Stimulated activated effector memory CD8-positive, alpha-beta T cell treated with anti-CD3 and anti-CD28 coated beads, Interleukin-12 subunit alpha, Interleukin-12 subunit beta, amount 100 ng/mL, for 72 hours (primary cell): ENCODE results near the gene PICALM.

ENCODE experiments used
- ATAC-seq: fragments of 150-1000 bp; cut with Tn5 transposase; 2 replicates; pipeline ENCODE4 v1.10.0; 2021
- DNase-seq, 2 donors: peaks; one replicate each; pipeline ENCODE4 v3.0.0; 2021 to 2022; ENCODE audit warnings: low spot score in 2 of 2
- H3K27ac Mint-ChIP-seq: one replicate; pipeline ENCODE4 v1.8.0; 2022; ENCODE audit warnings: mild to moderate bottlenecking, mixed read lengths
- H3K36me3 Mint-ChIP-seq: one replicate; pipeline ENCODE4 v1.8.0; 2022; ENCODE audit warnings: mild to moderate bottlenecking, mixed read lengths
- H3K4me1 Mint-ChIP-seq: one replicate; pipeline ENCODE4 v1.8.0; 2022; ENCODE audit warnings: mixed read lengths
- H3K4me3 Mint-ChIP-seq: one replicate; pipeline ENCODE4 v1.8.0; 2022; ENCODE audit warnings: mild to moderate bottlenecking, mixed read lengths
- H3K9me3 Mint-ChIP-seq: one replicate; pipeline ENCODE4 v1.8.0; 2022; ENCODE audit warnings: mixed read lengths

Gene PICALM

DNA sequence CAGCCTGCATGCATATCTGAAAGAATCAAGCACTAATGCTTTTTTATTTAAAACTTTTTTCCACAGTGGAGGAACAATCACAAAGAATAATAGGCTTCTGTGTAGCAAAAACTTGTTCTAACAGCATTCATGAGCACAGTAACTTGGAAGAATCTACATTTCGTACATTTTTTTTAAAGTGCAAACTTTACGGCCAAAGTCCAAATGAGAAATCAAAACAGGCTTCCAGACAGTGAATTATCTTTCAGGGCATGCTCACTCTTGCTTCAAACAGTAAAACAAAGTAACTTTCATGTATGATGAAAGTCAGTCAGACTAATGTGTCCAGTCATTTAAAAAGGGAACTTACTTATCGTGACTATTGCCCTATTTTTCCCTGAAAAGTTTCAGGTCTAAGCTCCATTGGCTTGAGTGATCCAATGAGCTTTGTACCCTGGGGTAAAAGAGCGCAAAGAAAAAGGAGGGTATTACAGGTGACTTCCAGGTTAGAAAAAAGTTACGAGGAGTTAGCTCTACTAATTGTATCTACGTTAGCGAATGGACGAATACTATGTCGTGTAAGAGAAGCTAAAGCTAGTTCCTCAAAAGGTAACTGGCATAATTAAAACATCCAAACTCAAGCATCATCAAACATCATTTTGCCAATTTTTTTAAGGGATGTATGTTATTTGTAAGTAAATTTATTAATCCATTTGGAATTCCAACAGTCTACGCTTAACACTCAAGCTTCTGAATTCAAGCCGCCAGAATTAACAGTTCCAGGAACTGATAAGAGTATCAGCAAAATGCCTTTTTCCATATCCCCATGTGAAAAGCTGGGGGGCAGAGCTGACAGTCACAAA, 1.7 kb downstream of the PICALM start:
- Mint-ChIP-seq H3K4me1 (peaks cover 18% of the 10 kb centered on the region), H3K36me3 (peaks cover 52% of the 10 kb centered on the region), H3K9me3 (no peaks in the 10 kb centered on the region), H3K27ac (peak overlapping the region; percentile 97), H3K4me3 (peak overlapping the region; percentile 99)
- no peak for ATAC-seq
- DNase-seq: no peak

DNA sequence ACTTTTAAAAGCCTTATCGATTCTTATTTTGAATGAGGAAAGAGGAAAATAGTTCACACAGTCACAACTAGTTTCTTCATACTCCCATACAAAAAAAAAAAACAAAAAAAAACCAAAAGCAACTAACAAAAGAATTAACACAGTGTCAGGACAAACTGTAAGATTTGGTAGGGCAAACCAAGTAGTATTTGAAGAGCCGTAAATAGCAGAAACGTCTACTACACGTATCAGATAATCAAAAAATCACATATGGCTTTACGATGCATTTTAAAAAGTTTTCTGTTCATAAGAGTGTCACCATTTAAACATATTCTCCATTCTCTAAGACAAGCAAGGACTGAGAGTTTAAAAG, 2.3 kb downstream of the PICALM start:
- ATAC-seq (no peak), DNase-seq (no peak)
- Mint-ChIP-seq H3K9me3 (no peaks in the 10 kb centered on the region), H3K36me3 (peaks cover 54% of the 10 kb centered on the region), H3K27ac (peak overlapping the region; percentile 97), H3K4me3 (peak overlapping the region; percentile 99), H3K4me1 (peaks cover 24% of the 10 kb centered on the region)

DNA sequence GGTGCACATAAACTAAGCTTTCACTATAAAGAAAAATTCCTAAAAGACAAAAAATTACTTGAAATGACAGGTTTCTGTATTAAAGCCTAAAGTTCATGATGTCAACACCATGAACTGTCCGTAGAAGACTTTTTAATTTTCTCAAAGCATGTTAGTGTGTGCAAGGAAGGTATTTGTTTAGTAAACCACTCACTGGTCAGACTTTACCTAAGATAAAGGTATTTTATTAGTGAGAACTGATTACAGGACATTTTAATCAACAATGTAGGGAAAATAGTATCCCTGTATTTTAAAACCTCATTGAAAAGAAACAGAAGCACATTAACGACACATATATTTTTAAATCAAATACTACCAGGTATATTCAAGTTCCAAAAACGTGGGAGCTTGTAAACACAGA, 2.9 kb downstream of the PICALM start:
- no peak for ATAC-seq
- no peak for DNase-seq
- Mint-ChIP-seq H3K9me3 (no peaks in the 10 kb centered on the region), H3K4me1 (peaks cover 30% of the 10 kb centered on the region), H3K27ac (peak overlapping the region; percentile 97), H3K4me3 (peak overlapping the region; percentile 99), H3K36me3 (peaks cover 60% of the 10 kb centered on the region)

DNA sequence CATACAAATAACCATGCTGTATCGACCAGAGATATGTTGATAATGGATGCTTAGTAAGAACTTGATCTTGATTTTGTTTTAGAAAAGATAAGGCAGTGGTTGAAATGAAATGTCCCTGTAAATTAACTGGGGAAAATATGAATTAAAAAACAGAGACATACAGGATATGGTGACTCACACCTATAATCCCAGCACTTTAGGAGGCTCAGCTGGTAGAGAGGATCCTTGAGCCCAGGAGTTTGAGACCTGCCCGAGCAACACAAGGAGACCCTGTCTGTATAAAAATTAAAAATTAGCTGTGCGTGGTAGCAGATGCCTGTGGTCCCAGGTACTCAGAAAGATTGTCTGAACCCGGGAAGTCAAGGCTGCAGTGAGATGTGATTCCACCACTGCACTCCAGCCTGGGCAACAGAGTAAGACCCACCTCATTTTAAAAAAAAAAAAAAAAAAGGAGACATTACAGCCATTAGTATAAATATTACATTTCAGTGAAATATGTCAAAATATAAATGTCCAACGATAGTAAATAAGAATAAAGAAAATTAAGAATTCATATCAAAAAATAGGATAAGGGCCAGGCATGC, 4.6 kb downstream of the PICALM start:
- H3K27ac Mint-ChIP-seq: peak overlapping the region; percentile 97
- peak in 1 of 2 donors; percentile 52 for DNase-seq

DNA sequence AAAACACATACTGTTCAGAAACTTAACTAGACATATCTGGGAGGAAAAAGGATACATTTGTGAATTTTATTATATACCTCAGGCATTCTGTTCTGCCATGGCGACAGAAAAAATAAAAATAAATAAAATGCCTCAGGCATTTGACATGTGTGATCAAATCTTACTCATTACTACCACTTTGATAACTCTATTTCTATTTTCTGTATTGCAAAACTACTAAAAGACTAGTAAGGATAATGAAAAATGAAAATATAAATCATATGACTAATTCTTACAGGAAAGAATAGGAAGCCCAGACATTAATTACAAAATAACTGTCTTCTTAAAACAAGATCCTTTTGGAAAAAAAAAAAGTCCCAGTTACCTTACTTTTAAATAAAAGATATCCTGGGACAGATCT, 5.3 kb downstream of the PICALM start:
- H3K4me1 Mint-ChIP-seq: peaks cover 46% of the 10 kb centered on the region
- DNase-seq: no peak
- no peaks in the 10 kb centered on the region for H3K9me3 Mint-ChIP-seq
- H3K36me3 Mint-ChIP-seq: peaks cover 71% of the 10 kb centered on the region
- peak overlapping the region; percentile 97 for H3K27ac Mint-ChIP-seq
- H3K4me3 Mint-ChIP-seq: peak overlapping the region; percentile 99
- ATAC-seq: no peak

More for the DNA sequence above, 4.6 kb downstream of the PICALM start:
- Mint-ChIP-seq H3K4me3 (peak overlapping the region; percentile 99), H3K9me3 (no peaks in the 10 kb centered on the region), H3K36me3 (peaks cover 73% of the 10 kb centered on the region), H3K4me1 (peaks cover 39% of the 10 kb centered on the region)
- no peak for ATAC-seq

DNA sequence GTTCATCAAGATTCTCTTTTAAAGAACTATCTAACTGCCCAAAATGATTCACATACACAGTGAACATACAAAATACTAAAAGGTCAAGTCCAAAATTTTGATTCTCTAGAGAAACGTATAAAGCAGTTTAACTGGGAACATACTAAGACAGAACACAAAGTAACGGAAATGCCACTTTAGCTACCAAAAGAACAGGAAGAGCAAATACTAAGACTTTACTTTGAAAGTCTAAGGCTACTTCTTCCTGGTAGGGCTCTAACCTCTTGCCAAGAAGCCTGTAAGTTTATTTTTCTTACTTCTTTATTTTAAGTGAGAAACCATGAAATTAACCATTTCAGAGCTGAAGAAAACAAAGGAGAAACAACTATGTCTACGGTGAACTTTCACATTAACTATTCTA, 6.2 kb downstream of the PICALM start:
- DNase-seq (no peak), ATAC-seq (peak; percentile 41)
- Mint-ChIP-seq H3K9me3 (no peaks in the 10 kb centered on the region), H3K36me3 (peaks cover 64% of the 10 kb centered on the region), H3K4me3 (peak overlapping the region; percentile 99), H3K27ac (peak overlapping the region; percentile 97), H3K4me1 (peaks cover 51% of the 10 kb centered on the region)

DNA sequence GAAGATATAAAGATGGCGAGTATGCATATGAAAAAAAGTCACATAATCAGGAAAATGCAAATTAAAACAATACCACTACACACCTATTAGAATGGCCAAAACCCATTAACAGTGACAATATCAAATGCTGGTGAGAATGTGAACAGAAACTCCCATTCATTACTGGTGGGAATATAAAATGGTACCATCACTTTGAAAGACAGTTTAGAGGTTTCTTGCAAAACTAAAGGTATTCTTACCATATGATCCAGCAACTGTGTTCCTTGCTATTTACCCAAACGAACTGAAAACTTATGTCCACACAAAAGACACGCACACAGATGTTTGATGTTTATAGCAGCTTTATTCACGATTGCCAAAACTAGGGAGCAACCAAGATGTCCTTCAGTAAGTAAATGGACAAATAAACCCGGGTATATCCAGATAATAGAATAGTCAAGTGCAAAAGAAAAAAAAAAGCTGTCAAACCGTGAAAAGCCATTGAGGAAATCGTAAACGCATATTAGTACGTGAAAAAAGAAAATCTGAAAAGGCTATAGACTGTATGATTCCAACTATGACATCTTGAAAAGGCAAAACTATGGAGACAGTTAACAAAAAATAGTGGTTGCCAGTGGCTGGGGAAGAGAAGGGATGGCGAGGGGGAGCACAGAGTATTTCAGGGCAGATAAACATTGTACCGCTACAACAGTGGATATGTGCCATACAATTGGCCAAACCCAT, 7.2 kb downstream of the PICALM start:
- H3K4me3 Mint-ChIP-seq: peak overlapping the region; percentile 99
- ATAC-seq (no peak), DNase-seq (no peak)
- peaks cover 56% of the 10 kb centered on the region for H3K4me1 Mint-ChIP-seq
- H3K27ac Mint-ChIP-seq: peak overlapping the region; percentile 97
- H3K36me3 Mint-ChIP-seq: peaks cover 64% of the 10 kb centered on the region
- H3K9me3 Mint-ChIP-seq: no peaks in the 10 kb centered on the region

DNA sequence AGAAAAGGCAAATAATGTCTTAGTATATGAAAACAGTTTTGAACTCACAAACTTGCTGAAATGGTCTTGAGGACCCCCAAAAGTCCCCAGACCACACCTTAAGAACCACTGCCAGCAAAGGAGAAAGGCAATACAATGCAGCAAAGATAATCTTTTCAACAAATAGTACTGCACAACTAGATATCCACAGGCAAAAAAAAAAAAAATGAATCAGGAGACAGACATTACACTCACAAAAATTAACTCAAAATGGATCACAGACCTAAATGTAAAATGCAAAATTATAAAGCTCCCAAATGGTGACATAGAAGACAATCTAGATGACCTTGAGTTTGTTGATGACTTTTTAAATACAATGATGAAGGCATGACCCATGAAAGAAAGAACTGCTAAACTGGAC, 8.3 kb downstream of the PICALM start:
- H3K27ac Mint-ChIP-seq: peak overlapping the region; percentile 97
- no peaks in the 10 kb centered on the region for H3K9me3 Mint-ChIP-seq
- peaks cover 64% of the 10 kb centered on the region for H3K36me3 Mint-ChIP-seq
- ATAC-seq (no peak), DNase-seq (no peak)
- H3K4me3 Mint-ChIP-seq: peak overlapping the region; percentile 99
- peaks cover 67% of the 10 kb centered on the region for H3K4me1 Mint-ChIP-seq

DNA sequence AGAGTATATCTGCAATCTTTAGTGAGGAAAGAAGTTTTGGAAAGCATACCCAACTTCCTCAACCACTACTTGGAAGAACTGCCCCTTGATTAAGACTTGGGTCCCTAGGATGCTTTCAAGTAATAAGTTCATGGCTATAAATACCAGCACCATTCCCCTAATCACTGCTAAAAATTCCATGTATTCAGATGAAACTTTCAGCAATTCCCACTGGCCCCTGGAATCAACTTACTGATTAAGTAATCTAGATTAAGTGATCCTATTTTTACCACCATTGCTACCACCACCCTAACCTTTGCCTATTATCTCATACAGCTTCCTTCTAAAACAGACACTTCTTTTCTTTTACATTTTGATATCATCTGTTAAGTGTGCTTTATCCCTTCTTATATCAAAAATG, 10.5 kb downstream of the PICALM start:
- Mint-ChIP-seq H3K27ac (peak overlapping the region; percentile 7), H3K4me3 (peak overlapping the region; percentile 99), H3K9me3 (no peaks in the 10 kb centered on the region), H3K36me3 (peaks cover 46% of the 10 kb centered on the region), H3K4me1 (peaks cover 73% of the 10 kb centered on the region)
- no peak for ATAC-seq
- no peak for DNase-seq

DNA sequence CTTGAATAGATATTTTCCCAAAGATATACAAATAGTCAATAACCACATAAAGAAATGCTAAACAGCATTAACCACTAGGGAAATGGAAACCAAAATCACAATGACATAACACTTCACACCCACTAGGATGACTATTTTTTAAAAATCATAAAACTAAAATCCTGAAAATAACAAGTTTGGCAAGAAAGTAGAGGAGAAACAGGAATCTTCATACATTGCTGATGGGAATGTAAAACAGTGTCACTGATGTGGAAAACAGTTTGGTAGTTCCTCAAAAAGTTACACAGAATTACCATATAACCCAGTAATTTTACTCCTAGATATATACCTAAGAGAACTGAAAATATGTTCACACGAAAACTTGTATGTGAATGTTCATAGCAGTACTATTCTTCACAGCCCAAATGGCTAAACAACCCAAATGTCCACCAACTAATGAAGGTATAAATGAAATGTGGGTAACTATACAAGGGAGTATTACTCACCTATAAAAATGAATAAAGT, 12.5 kb downstream of the PICALM start:
- Mint-ChIP-seq H3K4me1 (peaks cover 83% of the 10 kb centered on the region), H3K36me3 (peaks cover 48% of the 10 kb centered on the region), H3K4me3 (peak overlapping the region; percentile 42), H3K27ac (peak overlapping the region; percentile 43), H3K9me3 (peaks cover 3% of the 10 kb centered on the region)
- DNase-seq: no peak
- ATAC-seq: peak; percentile 50

DNA sequence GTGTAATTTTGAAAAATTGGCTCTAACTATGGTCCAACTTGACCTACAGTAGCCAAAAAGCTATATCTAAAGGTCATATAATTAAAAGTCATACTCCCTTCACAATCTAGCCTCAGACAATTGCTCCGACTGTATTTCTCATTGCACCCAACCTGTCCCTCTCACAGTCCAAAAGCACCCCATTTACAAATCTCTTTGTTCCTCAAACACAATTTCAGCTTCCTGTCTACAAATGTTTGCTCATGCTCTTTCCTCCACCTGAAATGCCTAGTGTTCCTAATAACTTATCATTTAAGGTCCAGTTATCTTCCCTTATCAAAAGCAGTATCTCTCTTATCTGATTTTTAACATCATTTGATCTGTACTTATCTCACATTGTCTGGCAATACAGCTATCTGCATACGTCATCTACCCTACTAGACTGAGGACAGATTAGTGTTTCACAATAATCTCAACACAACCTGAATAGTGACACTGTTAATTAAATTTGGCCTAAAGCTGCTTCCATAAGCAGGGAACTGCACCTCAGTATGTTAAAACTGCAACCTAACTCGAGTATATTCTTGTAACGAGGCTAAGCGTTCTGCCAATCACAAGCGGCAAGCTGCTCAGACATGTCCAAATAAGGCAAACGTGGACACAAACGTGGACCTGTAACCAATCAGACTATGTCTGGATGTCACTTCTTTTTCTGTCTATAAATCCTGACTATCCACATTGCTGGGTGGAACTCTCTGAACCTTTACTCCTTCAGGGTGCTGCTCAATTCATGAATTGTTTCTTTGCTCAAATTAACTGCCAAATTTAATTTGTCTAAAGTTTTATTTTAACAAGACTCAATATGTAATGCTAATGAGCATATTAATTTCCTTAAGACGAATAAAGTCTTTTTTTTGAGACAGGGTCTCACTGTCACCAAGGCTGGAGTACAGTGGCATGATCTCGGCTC, 15.9 kb downstream of the PICALM start:
- H3K27ac Mint-ChIP-seq: peak overlapping the region; percentile 77

DNA sequence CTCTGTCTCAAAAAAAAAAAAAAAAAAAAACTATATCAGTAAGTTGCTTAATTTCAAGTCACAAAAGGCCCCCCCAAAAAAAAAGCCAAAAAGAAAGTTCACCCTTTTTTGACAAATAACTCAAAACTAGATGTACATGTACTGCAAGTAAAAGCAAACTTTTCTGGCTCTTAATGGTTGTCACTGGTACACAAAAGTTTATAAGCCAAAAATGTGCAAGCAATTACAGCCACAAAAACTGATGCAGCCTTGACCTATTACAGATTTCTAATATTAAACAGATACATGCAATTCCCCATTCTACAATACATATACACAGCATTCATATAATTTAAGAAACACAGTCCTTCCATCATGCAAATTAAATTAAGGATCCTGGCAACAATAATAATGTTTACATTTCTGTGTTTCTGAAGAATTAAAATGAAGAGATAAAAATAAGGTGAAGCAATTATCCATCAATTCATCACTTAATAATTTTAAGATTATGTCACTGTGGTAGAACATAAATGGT, 18.6 kb downstream of the PICALM start:
- Mint-ChIP-seq H3K27ac (no peak overlapping the region), H3K4me3 (peak overlapping the region; percentile 60), H3K4me1 (peaks cover 86% of the 10 kb centered on the region), H3K36me3 (peaks cover 42% of the 10 kb centered on the region), H3K9me3 (peaks cover 3% of the 10 kb centered on the region)
- ATAC-seq (no peak), DNase-seq (no peak)

More for the DNA sequence above, 15.9 kb downstream of the PICALM start:
- H3K4me3 Mint-ChIP-seq: peak overlapping the region; percentile 42
- H3K36me3 Mint-ChIP-seq: peaks cover 46% of the 10 kb centered on the region
- ATAC-seq (no peak), DNase-seq (peak in 1 of 2 donors; percentile 49)
- H3K9me3 Mint-ChIP-seq: peaks cover 3% of the 10 kb centered on the region
- H3K4me1 Mint-ChIP-seq: peaks cover 81% of the 10 kb centered on the region

DNA sequence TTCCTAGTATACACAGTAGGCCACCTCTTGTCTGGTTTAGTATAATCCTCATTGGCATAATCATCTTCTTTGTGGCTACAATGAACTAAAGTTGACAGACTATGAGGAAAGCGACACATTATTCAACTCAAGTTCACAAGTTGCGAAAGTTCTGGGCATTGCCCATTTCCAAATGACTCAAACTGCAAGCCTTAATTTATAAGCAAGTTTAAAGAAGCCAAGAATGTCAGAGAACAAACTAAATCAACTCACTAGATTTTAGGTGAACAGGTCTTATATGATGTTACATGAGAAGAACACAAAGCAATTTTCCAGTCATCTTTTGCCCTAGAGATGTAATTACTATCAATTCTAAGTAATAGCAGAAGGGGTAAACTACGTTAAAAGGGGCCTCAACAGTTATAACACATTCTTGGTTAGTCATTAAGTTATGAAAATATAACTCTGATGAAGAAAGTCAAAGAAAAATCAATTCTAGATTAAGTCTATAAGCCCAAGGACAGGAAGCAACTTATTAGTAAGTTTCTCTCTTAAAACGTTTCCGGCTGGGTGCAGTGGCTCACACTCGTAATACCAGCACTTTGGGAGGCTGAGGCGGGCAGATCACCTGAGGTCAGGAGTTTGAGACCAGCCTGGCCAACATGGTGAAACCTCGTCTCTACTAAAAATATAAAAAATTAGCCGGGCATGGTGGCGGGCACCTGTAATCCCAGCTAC, 21.5 kb downstream of the PICALM start:
- H3K4me1 Mint-ChIP-seq: peaks cover 90% of the 10 kb centered on the region
- H3K27ac Mint-ChIP-seq: peak overlapping the region; percentile 89
- ATAC-seq: peak; percentile 83
- H3K9me3 Mint-ChIP-seq: no peaks in the 10 kb centered on the region
- peak in 1 of 2 donors; percentile 79 for DNase-seq
- peak overlapping the region; percentile 60 for H3K4me3 Mint-ChIP-seq
- H3K36me3 Mint-ChIP-seq: peaks cover 47% of the 10 kb centered on the region

DNA sequence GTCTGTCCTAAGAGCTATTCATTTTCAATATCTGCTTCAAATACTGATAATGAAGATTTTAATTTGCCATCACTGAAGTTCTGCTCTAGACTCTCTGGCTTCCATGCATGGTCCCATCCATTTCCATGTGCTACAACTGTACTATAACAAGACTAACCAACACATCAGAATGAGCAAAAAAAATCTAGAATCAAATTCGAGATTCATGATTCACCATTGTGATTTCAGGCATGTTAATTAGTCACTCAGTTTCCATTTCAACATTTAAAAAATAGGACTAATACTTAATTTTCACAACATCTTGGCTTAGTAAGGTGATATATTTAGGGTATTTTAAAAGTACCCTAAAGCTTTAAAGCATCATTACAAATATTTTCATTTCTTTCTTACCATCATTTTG, 22.8 kb downstream of the PICALM start:
- Mint-ChIP-seq H3K4me1 (peaks cover 89% of the 10 kb centered on the region), H3K4me3 (peak overlapping the region; percentile 60), H3K9me3 (no peaks in the 10 kb centered on the region), H3K27ac (peak overlapping the region; percentile 89), H3K36me3 (peaks cover 54% of the 10 kb centered on the region)
- ATAC-seq (no peak), DNase-seq (no peak)
